Spleen (tissue), 11 donors: Measurements from ENCODE around the gene SUCLG2. TPM values are rescaled to one million over a fixed set of nuclear protein-coding genes. Genes with fewer than 3 reads are reported as not detected.

ENCODE experiments used
- DNase-seq: peaks from one replicate; pipeline ENCODE4 v3.0.0-alpha.2; 2020
- H3K27ac ChIP-seq, 8 donors: fragments of 200-600 bp; sonication (generic) in 7 of 8; 1 replicate in 4 of 8; 2 replicates in 4 of 8; pipeline versions ENCODE4 v1.5.0 to v1.8.0; 2016 to 2021; ENCODE audit warnings: inconsistent platforms in 4 of 8, mild to moderate bottlenecking in 4 of 8, moderate library complexity in 1 of 8
- H3K27me3 ChIP-seq, 7 donors: fragments of 200-600 bp; sonication (generic) in 6 of 7; replicated peaks in 1 of 7; 1 replicate in 4 of 7; 2 replicates in 3 of 7; pipeline versions ENCODE4 v1.5.0 to v1.8.0; 2016 to 2021; ENCODE audit warnings: inconsistent platforms in 3 of 7, mild to moderate bottlenecking in 1 of 7
- H3K36me3 ChIP-seq, 6 donors: fragments of 200-600 bp; sonication (generic) in 5 of 6; 1 replicate in 4 of 6; 2 replicates in 2 of 6; pipeline versions ENCODE4 v1.5.0 to v1.8.0; 2016 to 2021; ENCODE audit warnings: inconsistent platforms in 2 of 6
- H3K4me1 ChIP-seq, 6 donors: fragments of 200-600 bp; sonication (generic) in 5 of 6; 1 replicate in 3 of 6; 2 replicates in 3 of 6; pipeline versions ENCODE4 v1.5.0 to v1.8.0; 2016 to 2021; ENCODE audit warnings: inconsistent platforms in 3 of 6
- H3K4me3 ChIP-seq, 8 donors: fragments of 200-600 bp; sonication (generic) in 7 of 8; 1 replicate in 4 of 8; 2 replicates in 4 of 8; pipeline versions ENCODE4 v1.5.0 to v1.8.0; 2016 to 2021; ENCODE audit warnings: inconsistent platforms in 4 of 8, mild to moderate bottlenecking in 4 of 8, moderate library complexity in 2 of 8
- H3K9me3 ChIP-seq, 8 donors: fragments of 200-600 bp; sonication (generic) in 7 of 8; 1 replicate in 4 of 8; 2 replicates in 4 of 8; pipeline versions ENCODE4 v1.5.0 to v1.8.0; 2016 to 2021; ENCODE audit warnings: inconsistent platforms in 4 of 8
- CTCF ChIP-seq, 11 experiments: fragments of 200-600 bp in 7 of 11; fragments of 450-650 bp in 4 of 11; sonication (generic) in 4 of 11; IDR thresholded peaks in 8 of 11; conservative IDR thresholded peaks in 3 of 11; 1 replicate in 7 of 11; 2 replicates in 4 of 11; pipeline versions ENCODE4 v1.4.0 to v1.8.0; 2016 to 2021; ENCODE audit warnings: antibody characterized with exemption in 11 of 11, inconsistent platforms in 4 of 11, mild to moderate bottlenecking in 1 of 11
- POLR2A ChIP-seq, 3 donors: fragments of 450-650 bp; IDR thresholded peaks; one replicate each; pipeline ENCODE4 v1.5.1; 2017; ENCODE audit warnings: antibody characterized with exemption in 3 of 3, mild to moderate bottlenecking in 1 of 3
- POLR2AphosphoS5 ChIP-seq, 3 donors: sonication (generic); formaldehyde crosslinking; IDR thresholded peaks; one replicate each; pipeline ENCODE4 v1.5.1; 2017; ENCODE audit warnings: antibody characterized with exemption in 3 of 3
- WGBS, 5 donors: extraction: QIAGEN DNeasy Blood & Tissue Kit in 3 of 5; methylation state at CpG; one replicate each; pipeline versions ENCODE4 v1.1.5 to v1.1.7; 2013 to 2018; 5-methylcytosine and 5-hydroxymethylcytosine counted together
- intact Hi-C: fragments of 100-400 bp; cut with DNase I; formaldehyde crosslinking; loops from one replicate; pipeline ENCODE4 v1.15.0; 2023; ENCODE audit warnings: low total_unique reads
- polyA plus RNA-seq, 3 donors: library from polyadenylated mRNA; stranded (reverse); fragments of 200-250 nt; gene quantifications; one replicate each; pipeline ENCODE4 v1.2.1, GENCODE V29; 2013
- total RNA-seq, 7 donors: library from RNA; depleted of rRNA in 3 of 7; stranded (reverse); fragments of >200 nt in 3 of 7; fragmentation: NEBNext Ultra II Directional in 4 of 7; extraction: Animal tissue kit (Norgen Biotek cat#: 25700) in 4 of 7; gene quantifications; one replicate each; pipeline versions ENCODE4 v1.1.0 to v1.2.1, GENCODE V29; 2016 to 2021
- donor health status: healthy with polysubstance abuse.
- donor health status: DM: no; HTN: no; CAD: no; lungs with moderate emphysema.
- donor health status: DM: no; HTN: no; CAD: no.
- donor health status: Bipolar disorder and iron deficiency.
- donor health status: healthy.
- donor health status: DM: no; HTN: no; CAD: no.
- donor health status: DM: yes; HTN: yes; CAD: no.

Gene SUCLG2
- total and polyA plus RNA-seq, 10 donors: 31.5 to 75.6 (median 55.2) TPM

GRCh38 chr3:67524046-67524445, 130.4 kb downstream of the SUCLG2 start:
- intact Hi-C loops: no loop called here
- H3K36me3 ChIP-seq: peaks cover 0 to 86% (median 42%) of the 10 kb centered on the region in 6 donors
- no peak for TF ChIP-seq POLR2A (IDR thresholded peaks at IDR 0.05)
- TF ChIP-seq CTCF (IDR thresholded peaks at IDR 0.05 in 8 of 11, conservative IDR thresholded peaks at IDR 0.05 in 3 of 11): no peak
- no peak for TF ChIP-seq POLR2AphosphoS5 (IDR thresholded peaks at IDR 0.05)
- no peak overlapping the region for H3K4me3 ChIP-seq
- no peaks in the 10 kb centered on the region for H3K9me3 ChIP-seq
- no peaks in the 10 kb centered on the region for H3K27me3 ChIP-seq
- H3K27ac ChIP-seq: no peak overlapping the region
- WGBS, 5 donors: 85 to 96% (median 94%) methylated on average over 6 of the region's 6 CpGs
- no peak for DNase-seq
- H3K4me1 ChIP-seq: peaks cover 0 to 9% (median 0%) of the 10 kb centered on the region in 6 donors

GRCh38 chr3:67522081-67522480, 132.3 kb downstream of the SUCLG2 start:
- no peak for DNase-seq
- WGBS, 5 donors: 82 to 96% (median 91%) methylated on average over 4 of the region's 4 CpGs

GRCh38 chr3:67521053-67521646, 133.3 kb downstream of the SUCLG2 start:
- peaks cover 0 to 5% (median 0%) of the 10 kb centered on the region in 6 donors for H3K4me1 ChIP-seq
- H3K9me3 ChIP-seq: no peaks in the 10 kb centered on the region
- H3K4me3 ChIP-seq: no peak overlapping the region
- intact Hi-C loops: no loop called here
- no peak overlapping the region for H3K27ac ChIP-seq
- no peaks in the 10 kb centered on the region for H3K27me3 ChIP-seq
- WGBS, 5 donors: 58 to 76% (median 67%) methylated on average over 5 of the region's 5 CpGs
- no peak for DNase-seq
- H3K36me3 ChIP-seq: peaks cover 0 to 86% (median 39%) of the 10 kb centered on the region in 6 donors
- no peak for TF ChIP-seq POLR2AphosphoS5 (IDR thresholded peaks at IDR 0.05)
- TF ChIP-seq CTCF (IDR thresholded peaks at IDR 0.05 in 8 of 11, conservative IDR thresholded peaks at IDR 0.05 in 3 of 11): no peak
- TF ChIP-seq POLR2A (IDR thresholded peaks at IDR 0.05): no peak

More at GRCh38 chr3:67522081-67522480, 132.3 kb downstream of the SUCLG2 start:
- H3K27ac ChIP-seq: no peak overlapping the region
- H3K4me1 ChIP-seq: peaks cover 0 to 5% (median 0%) of the 10 kb centered on the region in 6 donors
- H3K4me3 ChIP-seq: no peak overlapping the region
- H3K9me3 ChIP-seq: no peaks in the 10 kb centered on the region
- peaks cover 0 to 86% (median 40%) of the 10 kb centered on the region in 6 donors for H3K36me3 ChIP-seq
- no peak for TF ChIP-seq POLR2A (IDR thresholded peaks at IDR 0.05)
- TF ChIP-seq POLR2AphosphoS5 (IDR thresholded peaks at IDR 0.05): no peak
- no peak for TF ChIP-seq CTCF (IDR thresholded peaks at IDR 0.05 in 8 of 11, conservative IDR thresholded peaks at IDR 0.05 in 3 of 11)
- no peaks in the 10 kb centered on the region for H3K27me3 ChIP-seq
- intact Hi-C loops: no loop called here

- Histone ChIP-seq H3K9me3 (no peaks in the 10 kb centered on the region), H3K36me3 (peaks cover 0 to 91% (median 33%) of the 10 kb centered on the region in 6 donors), H3K27ac (no peak overlapping the region), H3K4me1 (peaks cover 0 to 5% (median 0%) of the 10 kb centered on the region in 6 donors), H3K27me3 (no peaks in the 10 kb centered on the region), H3K4me3 (no peak overlapping the region)
- 94 to 99% (median 97%) methylated on average over 4 of the region's 4 CpGs for WGBS, 5 donors
- intact Hi-C loops: no loop called here
- TF ChIP-seq POLR2A (IDR thresholded peaks at IDR 0.05): no peak
- TF ChIP-seq POLR2AphosphoS5 (IDR thresholded peaks at IDR 0.05): no peak
- TF ChIP-seq CTCF (IDR thresholded peaks at IDR 0.05 in 8 of 11, conservative IDR thresholded peaks at IDR 0.05 in 3 of 11): no peak
- DNase-seq: no peak
Measured at GRCh38 chr3:67518236-67518635, 136.2 kb downstream of the SUCLG2 start.
